ENCODE measurements around the gene PSG4. TPM values are rescaled to one million over a fixed set of nuclear protein-coding genes. Genes with fewer than 3 reads are reported as not detected.
A peak's percentile ranks its signal among the peaks of the same experiment; 100 is the strongest.
"Not testable (repeated sequence)": the region's sequence is repeated elsewhere in the genome, so short reads cannot be mapped to it uniquely, and the experiment has no call there.

PSG4 gene
- total RNA-seq, 2 experiments from 2014 or later: not detected

- Mint-ChIP-seq H3K4me1 (no peaks in the 10 kb centered on the region), H3K27me3 (peaks cover 2% of the 10 kb centered on the region), H3K9me3 (ENCODE audit: low read depth) (peaks cover 44% of the 10 kb centered on the region), H3K4me3 (no peak overlapping the region), H3K27ac (no peak overlapping the region), H3K36me3 (ENCODE audit: low read depth) (peaks cover 7% of the 10 kb centered on the region)
- no peak for DNase-seq
- intact Hi-C loops (cut with DNase I, micrococcal nuclease): no loop called here
- CTCF ChIA-PET: no interaction called here
- ATAC-seq: no peak
- POLR2A ChIA-PET: no interaction called here
These were observed 19.4 kb upstream of the PSG4 start for GRCh38 chr19:43224855-43225253.

- H3K4me1 Mint-ChIP-seq; DNase-seq; CTCF ChIA-PET; ATAC-seq; H3K4me3 Mint-ChIP-seq; H3K27me3 Mint-ChIP-seq; H3K36me3 Mint-ChIP-seq (ENCODE audit: low read depth); intact Hi-C loops (cut with DNase I, micrococcal nuclease); POLR2A ChIA-PET; H3K27ac Mint-ChIP-seq: not testable (repeated sequence)
- peaks cover 41% of the 10 kb centered on the region for H3K9me3 Mint-ChIP-seq (ENCODE audit: low read depth)
These were observed 18.9 kb upstream of the PSG4 start for GRCh38 chr19:43224201-43224854.

DNA sequence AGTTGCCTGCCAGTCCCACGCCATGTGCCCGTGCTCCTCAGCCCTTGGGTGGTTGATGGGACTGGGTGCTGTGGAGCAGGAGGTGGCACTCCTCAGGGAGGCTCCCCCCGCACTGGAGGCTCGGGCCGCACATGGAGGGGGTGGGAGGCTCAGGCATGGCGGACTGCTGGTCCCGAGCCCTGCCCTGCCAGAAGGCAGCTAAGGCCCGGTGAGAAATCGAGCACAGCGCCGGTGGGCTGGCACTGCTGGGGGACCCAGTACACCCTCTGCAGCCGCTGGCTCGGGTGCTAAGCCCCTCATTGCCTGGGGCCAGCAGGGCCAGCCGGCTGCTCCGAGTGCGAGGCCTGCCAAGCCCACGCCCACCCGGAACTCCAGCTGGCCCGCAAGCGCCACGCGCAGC, 16.5 kb upstream of the PSG4 start:
- H3K36me3 Mint-ChIP-seq (ENCODE audit: low read depth); H3K4me1 Mint-ChIP-seq; H3K4me3 Mint-ChIP-seq; DNase-seq; POLR2A ChIA-PET; ATAC-seq; CTCF ChIA-PET; H3K27ac Mint-ChIP-seq; H3K27me3 Mint-ChIP-seq; intact Hi-C loops (cut with DNase I, micrococcal nuclease): not testable (repeated sequence)
- peaks cover 29% of the 10 kb centered on the region for H3K9me3 Mint-ChIP-seq (ENCODE audit: low read depth)

- DNase-seq; CTCF ChIA-PET; H3K27ac Mint-ChIP-seq; ATAC-seq; H3K36me3 Mint-ChIP-seq (ENCODE audit: low read depth); H3K4me3 Mint-ChIP-seq; H3K4me1 Mint-ChIP-seq; intact Hi-C loops (cut with DNase I, micrococcal nuclease); POLR2A ChIA-PET: not testable (repeated sequence)
- Mint-ChIP-seq H3K27me3 (peaks cover 11% of the 10 kb centered on the region), H3K9me3 (ENCODE audit: low read depth) (peaks cover 11% of the 10 kb centered on the region)
These were observed 13.7 kb upstream of the PSG4 start for GRCh38 chr19:43219136-43219535.

GRCh38 chr19:43215881-43216280, 10.4 kb upstream of the PSG4 start:
- CTCF ChIA-PET: interaction anchor here (0.6 kb wide), 1 partner anchor 13 kb away, joined by 3 read pairs; no protein-coding TSS in a partner anchor
- ATAC-seq; H3K4me1 Mint-ChIP-seq; intact Hi-C loops (cut with DNase I, micrococcal nuclease); H3K27ac Mint-ChIP-seq; POLR2A ChIA-PET; H3K27me3 Mint-ChIP-seq; H3K4me3 Mint-ChIP-seq; DNase-seq; H3K36me3 Mint-ChIP-seq (ENCODE audit: low read depth); H3K9me3 Mint-ChIP-seq (ENCODE audit: low read depth): not testable (repeated sequence)

- no peak overlapping the region for H3K27ac Mint-ChIP-seq
- CTCF ChIA-PET: no interaction called here
- intact Hi-C loops (cut with DNase I, micrococcal nuclease): no loop called here
These were observed 2.6 kb upstream of the PSG4 start for GRCh38 chr19:43207991-43208390.

DNA sequence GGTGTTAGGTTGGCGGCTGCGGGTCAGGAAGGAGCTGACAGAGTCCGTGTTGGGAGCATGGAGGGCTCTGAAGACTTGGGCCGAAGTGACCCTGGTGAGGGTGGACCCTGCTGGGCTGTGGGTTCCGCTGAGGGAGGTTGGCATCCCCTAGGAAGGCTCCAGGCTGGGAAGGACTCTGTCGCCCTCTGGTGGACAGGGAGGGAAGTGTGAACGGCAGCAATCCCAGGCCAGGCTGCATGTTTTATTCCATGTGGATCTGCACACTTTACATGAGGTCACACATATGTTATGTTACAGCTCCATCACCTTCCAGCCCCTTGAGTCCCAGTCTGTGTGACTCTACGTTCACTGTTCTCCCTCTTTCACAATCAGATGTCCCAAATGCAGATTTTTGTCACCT, 1.7 kb upstream of the PSG4 start:
- DNase-seq; H3K9me3 Mint-ChIP-seq (ENCODE audit: low read depth); POLR2A ChIA-PET; H3K27me3 Mint-ChIP-seq; H3K27ac Mint-ChIP-seq; ATAC-seq; H3K4me1 Mint-ChIP-seq; H3K4me3 Mint-ChIP-seq; intact Hi-C loops (cut with DNase I, micrococcal nuclease); CTCF ChIA-PET; H3K36me3 Mint-ChIP-seq (ENCODE audit: low read depth): not testable (repeated sequence)

More at GRCh38 chr19:43207991-43208390, 2.6 kb upstream of the PSG4 start:
- DNase-seq (no peak), ATAC-seq (no peak)
- H3K4me3 Mint-ChIP-seq: no peak overlapping the region
- no peaks in the 10 kb centered on the region for H3K4me1 Mint-ChIP-seq
- H3K27me3 Mint-ChIP-seq: peaks cover 6% of the 10 kb centered on the region
- H3K9me3 Mint-ChIP-seq (ENCODE audit: low read depth): no peaks in the 10 kb centered on the region
- POLR2A ChIA-PET: no interaction called here
- no peaks in the 10 kb centered on the region for H3K36me3 Mint-ChIP-seq (ENCODE audit: low read depth)

- intact Hi-C loops (cut with DNase I, micrococcal nuclease); POLR2A ChIA-PET; H3K4me3 Mint-ChIP-seq; H3K9me3 Mint-ChIP-seq (ENCODE audit: low read depth); DNase-seq; H3K27ac Mint-ChIP-seq; H3K36me3 Mint-ChIP-seq (ENCODE audit: low read depth); H3K4me1 Mint-ChIP-seq; ATAC-seq; H3K27me3 Mint-ChIP-seq: not testable (repeated sequence)
- CTCF ChIA-PET: interaction anchor here (0.7 kb wide), 1 partner anchor 12 kb away, joined by 3 read pairs; no protein-coding TSS in a partner anchor
These were observed 1.8 kb downstream of the PSG4 start for GRCh38 chr19:43203611-43204010.

- H3K36me3 Mint-ChIP-seq (ENCODE audit: low read depth); intact Hi-C loops (cut with DNase I, micrococcal nuclease); H3K4me3 Mint-ChIP-seq; H3K4me1 Mint-ChIP-seq; POLR2A ChIA-PET; CTCF ChIA-PET; DNase-seq; H3K27me3 Mint-ChIP-seq; H3K9me3 Mint-ChIP-seq (ENCODE audit: low read depth); H3K27ac Mint-ChIP-seq; ATAC-seq: not testable (repeated sequence)
These were observed 3.5 kb downstream of the PSG4 start for GRCh38 chr19:43201891-43202290.

- H3K9me3 Mint-ChIP-seq (ENCODE audit: low read depth); H3K27ac Mint-ChIP-seq; H3K4me1 Mint-ChIP-seq; CTCF ChIA-PET; DNase-seq; intact Hi-C loops (cut with DNase I, micrococcal nuclease); ATAC-seq; H3K36me3 Mint-ChIP-seq (ENCODE audit: low read depth); POLR2A ChIA-PET; H3K27me3 Mint-ChIP-seq; H3K4me3 Mint-ChIP-seq: not testable (repeated sequence)
These were observed 4.1 kb downstream of the PSG4 start for GRCh38 chr19:43201337-43201801.

DNA sequence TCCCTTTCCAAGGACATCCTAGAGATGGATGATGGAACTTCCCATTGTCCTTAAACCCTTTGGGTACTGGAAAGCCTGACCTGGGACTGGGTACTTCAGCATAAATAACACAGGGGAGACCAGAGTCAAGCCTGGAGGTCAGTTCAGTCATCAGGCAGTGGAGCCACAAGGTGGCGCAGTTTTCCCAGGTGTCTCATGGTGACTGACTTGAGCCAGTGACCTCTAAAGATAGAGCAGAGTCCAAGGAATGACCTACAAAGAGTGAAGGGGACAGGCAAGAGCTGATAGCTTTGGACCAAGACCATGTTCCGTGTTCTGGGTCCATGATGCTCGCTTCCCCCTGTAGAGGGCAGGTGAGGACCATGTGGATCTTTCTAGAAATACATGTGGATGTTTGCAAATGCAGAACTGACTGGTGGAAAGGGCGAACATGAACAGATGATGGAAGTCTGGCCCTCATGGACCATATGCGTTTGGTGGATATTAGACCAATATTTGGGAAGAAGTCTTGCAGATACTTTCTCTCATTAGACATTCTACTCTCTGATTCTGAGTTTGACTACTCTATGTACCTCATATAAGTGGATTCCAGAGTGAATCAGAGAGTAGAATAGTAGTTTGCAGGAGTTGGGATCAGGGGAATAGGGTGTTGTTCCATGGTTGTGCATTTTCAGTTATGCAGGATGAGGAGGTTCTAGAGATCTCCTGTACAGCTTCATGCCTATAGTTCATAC, 6.6 kb downstream of the PSG4 start:
- peak; percentile 45 for DNase-seq
- H3K4me1 Mint-ChIP-seq; POLR2A ChIA-PET; ATAC-seq; H3K27ac Mint-ChIP-seq; H3K4me3 Mint-ChIP-seq; intact Hi-C loops (cut with DNase I, micrococcal nuclease); H3K36me3 Mint-ChIP-seq (ENCODE audit: low read depth); H3K9me3 Mint-ChIP-seq (ENCODE audit: low read depth); CTCF ChIA-PET: not testable (repeated sequence)
- peaks cover 16% of the 10 kb centered on the region for H3K27me3 Mint-ChIP-seq

DNA sequence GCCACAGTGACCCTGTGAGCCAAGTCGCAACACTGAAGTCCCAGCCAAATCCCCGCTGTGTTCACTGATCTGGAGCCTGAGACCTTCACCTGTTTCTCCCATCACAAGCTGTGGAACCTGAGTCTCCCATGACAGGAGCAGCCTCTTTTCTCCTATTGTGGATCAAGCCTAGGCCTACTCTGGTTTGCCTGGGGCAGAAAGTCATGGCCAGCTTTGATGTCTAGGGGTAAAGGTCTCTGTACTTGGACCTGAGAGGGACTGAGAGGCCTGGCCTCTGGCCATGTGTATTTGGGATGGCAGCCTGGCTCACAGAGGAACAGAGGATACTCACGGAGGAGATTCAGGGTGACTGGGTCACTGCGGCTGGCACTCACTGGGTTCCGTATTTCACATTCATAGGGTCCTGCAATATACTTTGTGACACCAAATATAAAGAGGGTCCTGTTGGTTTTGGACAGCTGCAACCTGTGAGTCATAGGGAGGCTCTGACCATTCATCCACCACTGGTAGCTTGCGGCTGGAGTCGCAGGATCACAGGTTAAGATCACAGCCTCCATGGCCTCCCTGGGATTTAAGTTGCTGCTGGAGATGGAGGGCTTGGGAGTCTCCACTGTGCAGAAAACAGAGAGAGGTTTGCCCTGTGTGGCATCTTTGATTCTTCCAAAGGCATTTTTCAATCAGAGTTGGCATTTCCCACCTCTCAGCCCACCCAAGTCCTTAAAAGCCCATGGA, 7.6 kb downstream of the PSG4 start:
- CTCF ChIA-PET; H3K9me3 Mint-ChIP-seq (ENCODE audit: low read depth); POLR2A ChIA-PET; DNase-seq; intact Hi-C loops (cut with DNase I, micrococcal nuclease); H3K4me3 Mint-ChIP-seq; H3K36me3 Mint-ChIP-seq (ENCODE audit: low read depth); H3K27ac Mint-ChIP-seq; ATAC-seq; H3K4me1 Mint-ChIP-seq: not testable (repeated sequence)
- peaks cover 18% of the 10 kb centered on the region for H3K27me3 Mint-ChIP-seq

Data from activated CD4-positive, alpha-beta T cell treated with anti-CD3 and anti-CD28 coated beads for 36 hours (primary cell).